HG03025 (cell line): Measurements from ENCODE around the gene HEXD.
"Not testable (repeated sequence)": the region's sequence is repeated elsewhere in the genome, so short reads cannot be mapped to it uniquely, and the experiment has no call there.

Experiments used
- ATAC-seq: cut with Tn5 transposase; IDR thresholded peaks from one replicate; pipeline ENCODE4 v1.9.1; 2021; ENCODE audit warnings: mild to moderate bottlenecking, moderate library complexity; ENCODE audit not compliant: unreplicated experiment, low FRiP score

The HEXD gene

GRCh38 chr17:82418001-82418986 is at the start of gene HEXD, which contains the start of gene OGFOD3:
HEXD (plus strand) TSS chr17:82418347; CDS start chr17:82419800, 1,453 bp downstream.
OGFOD3 (minus strand) TSS chr17:82418586; CDS start chr17:82418485, 101 bp downstream.
- peak; percentile 78 for ATAC-seq

- no peak for ATAC-seq
Observed at GRCh38 chr17:82369211-82369610, 48.9 kb upstream of the HEXD start.

GRCh38 chr17:82370471-82371332 is 47.4 kb upstream of the HEXD start:
- no peak for ATAC-seq

GRCh38 chr17:82371333-82372248 is 46.6 kb upstream of the HEXD start, which contains the start of gene UTS2R:
UTS2R (plus strand) TSS chr17:82371765; CDS start chr17:82374325, 2,560 bp downstream.
- no peak for ATAC-seq

DNA sequence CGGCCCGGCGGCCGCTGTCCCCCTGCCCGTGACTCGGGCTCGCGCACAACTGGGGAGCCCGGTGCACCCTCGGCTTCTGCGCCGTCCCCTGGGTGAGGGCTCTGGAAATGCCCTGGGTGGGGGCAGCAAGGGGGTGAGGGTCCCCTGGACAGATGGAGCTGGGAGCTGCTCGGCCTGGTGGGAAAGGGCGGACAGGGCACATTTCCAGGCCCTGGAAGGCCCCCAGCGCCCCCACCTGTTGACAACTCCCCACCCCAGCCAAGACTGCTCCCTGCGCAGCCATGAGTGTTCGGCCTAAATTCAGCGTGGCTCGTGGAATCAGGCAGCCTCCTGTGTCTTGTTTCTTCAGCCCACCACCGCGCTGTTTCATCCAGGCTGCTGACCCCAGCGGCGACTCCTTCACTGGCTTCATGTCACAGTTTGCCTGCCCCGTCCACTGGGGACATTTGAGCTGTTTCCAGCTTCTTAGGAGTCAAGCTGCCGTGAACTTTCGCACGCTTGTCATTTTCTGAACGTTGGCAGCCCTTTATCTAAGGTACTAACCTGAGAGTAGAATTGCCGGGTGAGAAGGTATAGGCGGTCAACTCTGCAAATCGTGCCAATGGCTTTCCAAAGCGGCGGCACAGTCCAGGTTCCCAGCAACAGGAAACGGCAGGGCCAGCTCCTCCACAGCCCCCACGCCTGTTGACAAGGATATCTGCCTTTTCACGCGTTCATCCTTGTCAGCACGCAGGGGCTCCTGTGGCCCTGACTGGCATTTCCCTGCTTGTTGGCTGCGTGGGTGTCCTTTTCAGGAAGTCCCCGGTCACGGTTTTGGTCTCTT is 45.7 kb upstream of the HEXD start:
- ATAC-seq = no peak

DNA sequence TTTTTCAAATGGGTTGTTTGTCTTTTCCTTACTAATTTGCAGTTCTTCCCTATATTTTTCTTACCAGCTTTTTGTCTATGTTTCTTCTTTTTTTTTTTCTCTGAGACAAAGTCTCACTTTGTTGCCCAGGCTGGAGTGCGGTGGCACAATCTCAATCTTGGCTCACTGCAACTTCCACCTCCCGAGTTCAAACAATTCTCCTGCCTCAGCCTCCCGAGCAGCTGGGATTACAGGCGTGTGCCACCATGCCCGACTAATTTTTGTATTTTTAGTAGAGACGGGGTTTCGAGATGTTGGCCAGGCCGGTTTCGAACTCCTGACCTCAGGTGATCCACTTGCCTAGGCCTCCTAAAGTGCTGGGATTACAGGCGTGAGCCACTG is 45.1 kb upstream of the HEXD start:
- ATAC-seq = not testable (repeated sequence)

GRCh38 chr17:82373731-82374625 is 44.2 kb upstream of the HEXD start:
- ATAC-seq = no peak

GRCh38 chr17:82374626-82375331 is 43.4 kb upstream of the HEXD start:
- ATAC-seq = no peak

DNA sequence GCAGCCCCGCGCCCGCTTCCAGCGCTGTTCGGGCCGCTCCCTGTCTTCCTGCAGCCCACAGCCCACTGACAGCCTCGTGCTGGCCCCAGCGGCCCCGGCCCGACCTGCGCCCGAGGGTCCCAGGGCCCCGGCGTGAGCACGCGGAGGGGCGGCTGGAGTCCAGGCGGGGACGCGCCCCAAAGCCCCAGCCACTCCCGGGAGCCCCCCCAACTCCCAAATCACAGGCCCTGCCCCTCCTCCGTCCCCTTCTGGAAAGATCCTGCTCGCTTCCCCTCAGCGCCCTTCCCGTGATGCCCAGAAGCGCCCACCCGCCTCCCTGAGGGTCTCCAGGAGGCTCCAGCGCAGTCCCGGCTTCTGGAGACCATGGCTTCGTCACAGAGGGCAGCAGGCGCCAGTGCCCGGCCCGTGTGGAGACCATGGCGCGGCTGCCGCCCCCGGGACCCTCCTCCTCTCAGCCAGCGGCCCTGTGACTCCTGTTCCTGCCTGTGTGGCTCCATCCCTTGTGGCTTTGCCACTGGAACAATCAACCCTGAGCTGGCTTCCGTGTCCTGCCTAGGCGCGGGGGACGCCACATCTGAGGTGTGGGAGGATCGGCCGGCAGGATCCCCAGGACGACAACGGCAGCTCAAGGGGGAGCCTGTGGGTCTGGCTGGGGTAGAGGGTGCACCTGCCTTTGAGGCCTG is 42.6 kb upstream of the HEXD start:
- ATAC-seq = no peak

DNA sequence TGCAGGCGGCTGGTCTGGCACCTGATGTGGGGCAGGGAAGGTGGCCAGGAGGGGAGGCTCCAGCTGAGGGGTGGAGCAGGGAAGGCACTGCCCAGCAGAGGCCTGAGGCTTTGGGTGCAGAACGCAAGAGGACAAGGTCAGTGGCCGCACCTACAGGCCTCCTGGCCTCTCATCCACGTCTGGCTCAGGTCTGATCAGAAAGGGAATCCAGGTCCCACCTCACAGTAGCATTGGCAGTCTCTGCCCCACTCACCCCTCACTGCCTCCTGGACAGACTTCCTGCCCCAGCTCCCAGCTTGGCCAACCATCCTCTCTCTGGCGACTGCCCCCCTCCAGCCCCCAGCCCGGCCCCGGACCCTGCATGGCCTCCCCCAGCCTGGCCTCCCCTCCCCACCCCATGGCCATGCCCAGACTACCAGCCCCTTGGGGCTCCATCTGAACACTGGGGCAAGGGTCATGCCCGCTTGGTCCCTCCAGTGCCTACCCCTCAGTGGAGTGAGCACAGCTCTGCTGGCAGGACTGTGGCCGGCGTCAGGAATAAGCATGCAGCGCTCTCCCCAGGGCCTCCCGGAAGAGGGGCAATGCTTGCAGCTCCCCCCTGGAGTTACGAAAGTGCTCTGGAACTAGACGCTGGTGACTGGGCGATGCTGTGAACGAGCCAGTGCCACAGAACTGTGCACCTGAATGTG is 42.0 kb upstream of the HEXD start:
- ATAC-seq = no peak

GRCh38 chr17:82377294-82377693 is 40.9 kb upstream of the HEXD start:
- ATAC-seq = not testable (repeated sequence)

GRCh38 chr17:82377924-82378740 is 40.0 kb upstream of the HEXD start:
- no peak for ATAC-seq

DNA sequence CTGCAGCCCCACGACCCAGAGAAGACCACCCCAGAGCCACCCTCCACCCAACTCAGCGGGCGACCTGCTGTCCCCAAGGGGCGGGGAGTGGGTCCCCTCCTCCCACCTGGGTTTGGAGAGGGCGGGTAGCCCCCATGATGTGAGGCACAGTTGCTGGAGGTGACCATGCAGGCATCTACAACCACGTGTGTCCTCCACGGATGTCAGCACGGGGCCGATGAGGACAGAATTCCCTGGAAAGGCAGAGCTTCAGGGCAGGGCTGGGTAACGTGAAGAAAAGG is 39.5 kb upstream of the HEXD start:
- no peak for ATAC-seq

GRCh38 chr17:82380860-82381702 is 37.1 kb upstream of the HEXD start:
- ATAC-seq = no peak

GRCh38 chr17:82381703-82382009 is 36.5 kb upstream of the HEXD start:
- ATAC-seq = not testable (repeated sequence)
